UCSD-AML1 (cell line): ENCODE results near the gene DLG2.
"Not testable (repeated sequence)": the region's sequence is repeated elsewhere in the genome, so short reads cannot be mapped to it uniquely, and the experiment has no call there.

ENCODE experiments used
- DNase-seq: peaks from one replicate; lab custom pipeline; 2025; ENCODE audit not compliant: unreplicated experiment; lab: John Stamatoyannopoulos, UW

Gene DLG2

GRCh38 chr11:83456566-83456965, 2170.6 kb downstream of the DLG2 start:
- DNase-seq, result no peak

DNA sequence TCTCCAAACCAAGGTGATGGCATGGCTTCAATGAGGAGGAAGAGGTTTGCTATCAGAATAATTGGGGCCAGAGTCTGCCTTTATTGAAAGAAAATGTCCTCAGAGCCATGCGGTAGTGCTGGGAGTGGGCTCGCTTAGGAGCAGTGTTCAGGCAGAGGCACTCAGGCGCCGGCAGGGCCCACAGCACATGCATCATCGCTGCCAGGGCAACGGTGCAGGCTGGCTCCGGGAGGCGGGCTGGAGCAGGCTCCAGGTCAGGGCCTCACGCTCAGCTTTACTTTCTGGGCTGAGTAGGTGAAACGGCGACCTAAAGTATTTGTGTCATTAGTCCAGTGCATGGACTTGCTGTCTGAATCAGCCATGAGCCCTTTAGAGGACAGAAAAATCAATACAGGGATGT, 2171.1 kb downstream of the DLG2 start:
- no peak for DNase-seq

GRCh38 chr11:83455356-83455755, 2171.8 kb downstream of the DLG2 start:
- DNase-seq, result no peak

DNA sequence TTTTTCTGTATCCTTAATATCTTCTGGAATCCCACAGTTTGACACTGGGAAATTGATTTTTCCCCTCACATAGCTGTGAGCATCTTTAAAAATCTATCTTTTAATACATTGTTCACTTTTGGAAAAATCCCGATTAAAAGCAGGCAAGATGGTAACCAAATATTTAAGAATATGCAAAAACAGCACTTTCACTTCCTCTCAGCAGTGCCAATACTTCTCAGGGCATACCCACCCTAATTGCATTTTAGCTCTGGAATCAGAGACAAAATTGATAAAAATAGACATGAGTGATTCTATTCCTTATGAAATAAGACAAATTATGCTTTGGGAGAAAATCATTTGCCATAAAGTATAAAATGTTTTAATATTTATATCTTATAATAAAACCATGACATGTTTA, 2172.5 kb downstream of the DLG2 start:
- DNase-seq, result no peak

GRCh38 chr11:83449338-83449913, 2177.7 kb downstream of the DLG2 start:
- no peak for DNase-seq

GRCh38 chr11:83448686-83449085, 2178.5 kb downstream of the DLG2 start:
- DNase-seq, result no peak

- not testable (repeated sequence) for DNase-seq
Measured at GRCh38 chr11:83443880-83444279, 2183.3 kb downstream of the DLG2 start.

GRCh38 chr11:83441601-83442000, 2185.5 kb downstream of the DLG2 start:
- no peak for DNase-seq

GRCh38 chr11:83441171-83441570, 2186.0 kb downstream of the DLG2 start:
- DNase-seq, result no peak

DNA sequence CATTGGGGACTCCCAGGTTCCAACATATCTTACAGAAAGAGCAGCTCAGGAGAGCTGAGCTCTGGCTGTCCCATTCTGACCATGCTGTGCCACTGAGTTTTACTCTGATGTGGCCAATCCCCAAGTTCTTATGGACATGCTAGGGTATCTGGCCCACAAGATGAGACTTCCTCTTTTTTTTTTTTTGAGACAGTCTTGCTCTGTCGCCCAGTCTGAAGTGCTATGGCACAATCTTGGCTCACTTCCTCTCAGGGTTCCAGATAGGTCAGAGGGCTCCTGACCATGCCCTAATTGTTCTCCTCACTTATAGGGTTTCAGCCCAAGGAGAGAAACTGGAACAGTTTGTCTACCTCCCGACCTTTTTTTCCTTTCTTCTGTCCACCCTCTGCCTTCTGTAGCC, 2188.7 kb downstream of the DLG2 start:
- DNase-seq, result no peak

- DNase-seq, result no peak
Measured at GRCh38 chr11:83437939-83438338, 2189.2 kb downstream of the DLG2 start.

DNA sequence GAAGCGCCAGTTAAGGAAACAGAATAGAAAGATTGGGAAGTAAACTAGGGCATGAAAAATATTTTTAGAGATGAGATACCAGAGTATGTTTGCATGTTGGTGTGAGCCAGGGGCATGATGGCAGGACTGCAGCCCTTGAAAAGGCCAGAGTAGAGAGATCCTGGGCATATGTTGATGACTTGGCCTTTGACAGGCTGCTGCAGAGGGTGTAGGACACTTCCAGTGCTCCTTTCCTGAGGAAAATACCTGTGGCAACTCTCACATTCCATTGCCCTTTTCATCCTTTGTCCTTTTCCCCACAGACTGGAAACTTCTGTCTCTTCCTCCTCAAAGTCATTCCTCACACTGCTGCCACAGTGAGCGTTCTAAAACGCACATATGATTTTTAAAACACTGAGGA, 2190.3 kb downstream of the DLG2 start:
- no peak for DNase-seq

GRCh38 chr11:83434812-83435211, 2192.3 kb downstream of the DLG2 start:
- DNase-seq, result not testable (repeated sequence)

DNA sequence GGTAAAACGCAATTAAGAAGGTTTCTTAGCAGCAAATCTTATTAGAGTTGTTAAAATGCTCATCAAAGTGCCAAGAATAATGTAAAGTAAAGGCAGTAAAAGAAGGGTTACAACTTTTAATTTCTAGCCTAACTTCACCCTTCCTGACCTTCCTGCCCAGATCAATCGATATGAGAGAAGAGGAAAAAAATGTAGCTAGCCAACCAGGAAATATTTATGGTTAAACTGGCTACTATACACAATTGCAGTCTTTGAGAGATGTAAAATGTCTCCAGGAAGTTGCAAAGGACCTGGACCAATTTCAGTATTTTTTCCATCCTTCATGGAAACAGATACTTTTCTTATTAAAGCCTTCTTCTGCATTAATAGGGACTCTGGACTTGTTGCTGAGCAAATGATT, 2199.2 kb downstream of the DLG2 start:
- no peak for DNase-seq

DNA sequence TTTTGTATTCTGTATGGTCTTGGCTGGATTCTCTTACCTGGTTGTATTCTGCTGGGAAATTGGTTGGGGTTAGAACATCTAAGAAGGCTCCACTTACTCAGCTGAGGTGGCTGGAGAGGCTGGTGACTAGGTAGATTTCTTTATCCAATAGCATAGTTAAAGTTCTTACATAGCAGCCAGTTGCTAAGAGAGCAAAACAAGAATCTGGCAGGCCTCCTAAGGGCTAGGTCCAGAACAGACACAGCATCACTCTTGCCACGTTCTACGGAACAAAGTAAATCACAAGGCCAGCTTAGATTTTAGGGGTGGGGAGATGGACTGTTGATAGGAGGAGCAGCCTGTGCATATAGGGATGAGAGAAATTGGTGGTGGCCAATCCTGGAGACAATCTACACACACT, 2199.6 kb downstream of the DLG2 start:
- no peak for DNase-seq

DNA sequence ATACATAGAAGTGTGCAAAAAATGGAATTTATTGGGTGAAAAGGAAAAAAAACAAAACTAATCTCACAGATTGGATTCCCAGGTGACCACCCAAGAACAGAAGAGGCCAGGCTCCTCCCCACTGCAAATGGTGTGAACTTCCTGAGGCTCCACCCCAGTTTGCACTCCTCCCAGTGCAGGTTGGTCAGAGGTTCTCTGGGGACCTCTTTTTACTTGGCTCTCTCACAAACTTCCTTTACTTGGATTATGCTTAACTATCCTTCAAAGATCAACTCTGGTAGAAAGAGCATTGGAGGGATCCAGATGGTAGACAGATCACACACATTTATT, 2202.0 kb downstream of the DLG2 start:
- DNase-seq, result no peak

DNA sequence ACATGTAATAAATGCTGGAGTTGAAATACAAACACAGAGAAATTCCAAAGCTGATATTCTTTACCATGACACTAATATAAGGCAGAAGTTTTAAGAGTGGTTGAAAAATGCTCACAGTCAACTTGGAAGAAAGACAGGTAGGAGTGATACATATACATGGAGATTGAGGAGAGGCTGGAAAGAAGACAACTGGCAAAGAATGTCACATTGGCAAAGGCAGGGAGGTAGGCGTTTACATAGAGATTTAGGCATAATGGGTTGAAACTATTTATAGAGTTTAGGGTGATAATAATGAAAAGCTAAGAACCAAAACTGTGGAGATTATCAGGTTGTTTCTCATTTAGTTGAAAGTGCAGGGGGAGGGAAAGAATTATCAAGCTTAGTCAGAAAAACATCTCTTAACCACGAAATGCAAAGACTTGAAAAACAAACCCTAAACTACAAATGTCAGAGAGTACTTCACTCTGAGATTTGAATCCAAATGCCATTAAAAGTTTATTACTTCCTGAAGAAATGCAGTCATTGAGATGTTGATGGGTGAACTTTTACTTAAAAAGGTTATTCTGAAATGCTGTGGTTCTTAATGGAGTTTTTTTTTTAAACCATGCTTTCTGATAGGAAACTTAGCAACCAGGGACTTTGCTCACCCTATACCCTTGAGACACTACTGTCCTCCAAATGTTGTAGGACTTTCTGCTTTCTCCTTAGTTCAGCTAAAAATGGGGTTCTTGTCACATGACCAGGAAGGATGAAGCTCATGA, 2202.6 kb downstream of the DLG2 start:
- DNase-seq, result no peak

GRCh38 chr11:83422641-83423040, 2204.5 kb downstream of the DLG2 start:
- DNase-seq, result not testable (repeated sequence)

DNA sequence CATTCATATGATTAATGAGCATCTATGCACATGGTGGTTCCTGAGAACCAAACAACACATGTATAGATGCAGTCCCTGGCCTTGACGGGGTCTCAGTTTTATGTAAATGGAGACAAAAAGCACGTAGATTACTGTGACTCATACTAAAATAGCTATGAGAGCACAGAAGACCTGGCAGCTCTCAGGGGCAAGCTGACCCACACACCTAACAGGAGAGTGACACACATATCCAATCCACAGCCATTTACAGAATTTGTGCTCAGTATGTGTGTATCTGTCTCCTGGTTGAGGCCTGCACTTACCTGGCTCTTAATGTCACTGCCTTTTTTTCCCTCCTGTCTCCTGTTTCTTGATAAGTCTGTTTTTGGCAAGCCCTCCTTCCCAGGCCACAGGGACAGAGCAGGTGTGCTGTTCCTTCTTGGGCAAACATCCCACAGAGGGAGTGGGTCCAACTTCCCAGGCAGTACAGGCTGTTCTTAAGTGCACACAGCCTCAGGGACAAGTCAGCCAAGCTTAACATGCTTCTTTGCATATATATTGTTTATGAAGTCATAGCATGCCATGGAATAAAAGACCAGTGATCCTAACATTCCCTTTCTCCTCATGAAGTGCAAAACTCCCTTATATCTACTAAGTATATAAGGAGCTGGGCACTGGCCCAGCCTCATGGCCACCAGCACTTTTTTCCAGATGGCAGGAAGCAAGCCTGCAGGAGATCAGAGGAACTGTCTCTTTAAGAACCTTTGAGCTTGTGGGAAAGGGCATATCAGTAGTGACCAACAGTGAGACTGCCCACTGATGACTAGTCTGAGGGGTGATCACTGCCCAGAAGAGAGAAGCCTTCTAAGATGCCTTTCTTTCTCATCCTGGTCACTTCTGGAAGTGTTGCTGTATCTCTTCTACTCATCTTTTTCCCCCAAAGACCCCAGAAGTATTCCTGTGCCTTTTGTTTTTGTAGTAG, 2216.3 kb downstream of the DLG2 start:
- no peak for DNase-seq

GRCh38 chr11:83409891-83410290, 2217.3 kb downstream of the DLG2 start:
- no peak for DNase-seq

GRCh38 chr11:83409476-83409875, 2217.7 kb downstream of the DLG2 start:
- no peak for DNase-seq

GRCh38 chr11:83408946-83409345, 2218.2 kb downstream of the DLG2 start:
- DNase-seq, result no peak
